Heart left ventricle (tissue), 16 donors: ENCODE measurements around the gene CD48. TPM values are rescaled to one million over a fixed set of nuclear protein-coding genes. Genes with fewer than 3 reads are reported as not detected.

ENCODE experiments used
- ATAC-seq, 4 donors: fragments of 200-7000 bp; cut with Tn5 transposase; one replicate each; pipeline ENCODE4 v1.9.1; 2020 to 2022; ENCODE audit warnings: moderate library complexity in 4 of 4, mild to moderate bottlenecking in 3 of 4, moderate number of reproducible peaks in 1 of 4
- DNase-seq, 5 donors: peaks; one replicate each; pipeline ENCODE4 v3.0.0-alpha.2; 2020
- H3K27ac ChIP-seq, 12 donors: fragments of 200-600 bp; sonication (generic) in 4 of 12; one replicate each; pipeline versions ENCODE4 v1.5.0 to v1.8.0; 2016 to 2022; ENCODE audit warnings: mild to moderate bottlenecking in 2 of 12
- H3K27me3 ChIP-seq, 9 donors: fragments of 200-600 bp; sonication (generic) in 2 of 9; one replicate each; pipeline versions ENCODE4 v1.5.1 to v1.8.0; 2016 to 2022; ENCODE audit warnings: mild to moderate bottlenecking in 3 of 9
- H3K36me3 ChIP-seq, 9 donors: fragments of 200-600 bp; sonication (generic) in 2 of 9; one replicate each; pipeline versions ENCODE4 v1.5.0 to v1.8.0; 2018 to 2022; ENCODE audit warnings: mild to moderate bottlenecking in 2 of 9
- H3K4me1 ChIP-seq, 12 donors: fragments of 200-600 bp; sonication (generic) in 4 of 12; one replicate each; pipeline versions ENCODE4 v1.5.0 to v1.8.0; 2016 to 2022; ENCODE audit warnings: mild to moderate bottlenecking in 3 of 12
- H3K4me3 ChIP-seq, 12 donors: fragments of 200-600 bp; sonication (generic) in 4 of 12; one replicate each; pipeline versions ENCODE4 v1.5.0 to v1.8.0; 2017 to 2022; ENCODE audit warnings: mild to moderate bottlenecking in 9 of 12, moderate library complexity in 4 of 12
- H3K9me3 ChIP-seq, 12 donors: fragments of 200-600 bp; sonication (generic) in 4 of 12; one replicate each; pipeline versions ENCODE4 v1.5.0 to v1.8.0; 2016 to 2022; ENCODE audit warnings: mild to moderate bottlenecking in 1 of 12
- CTCF ChIP-seq, 12 donors: fragments of 200-600 bp; sonication (generic) in 4 of 12; IDR thresholded peaks; one replicate each; pipeline versions ENCODE4 v1.5.0 to v1.8.0; 2018 to 2022; ENCODE audit warnings: antibody characterized with exemption in 12 of 12, mild to moderate bottlenecking in 5 of 12
- POLR2A ChIP-seq, 2 donors: fragments of 450-650 bp; IDR thresholded peaks; one replicate each; pipeline ENCODE4 v1.6.1; 2017; ENCODE audit warnings: antibody characterized with exemption in 2 of 2, mild to moderate bottlenecking in 2 of 2, moderate library complexity in 2 of 2
- WGBS, 4 donors: extraction: QIAGEN DNeasy Blood & Tissue Kit in 2 of 4; methylation state at CpG; one replicate each; pipeline versions ENCODE4 v1.1.5 to v1.1.7; 2013 to 2018; 5-methylcytosine and 5-hydroxymethylcytosine counted together
- intact Hi-C, 10 donors: fragments of 100-400 bp; cut with DNase I; formaldehyde crosslinking; loops; one replicate each; pipeline versions ENCODE4 v1.11.1 to v1.14.2; 2022
- long read RNA-seq, 3 donors: library from polyadenylated mRNA; unstranded; transcript quantifications; one replicate each; pipeline ENCODE4 v2.0.0, GENCODE V29; 2020 to 2021
- polyA plus RNA-seq, 2 donors: library from polyadenylated mRNA; stranded (reverse); fragments of 200-250 nt; gene quantifications; one replicate each; pipeline ENCODE4 v1.2.3, GENCODE V29; 2013
- total RNA-seq, 9 donors: library from RNA; depleted of rRNA in 2 of 9; stranded (reverse); fragments of >200 nt in 2 of 9; fragmentation: NEBNext Ultra II Directional in 3 of 9; extraction: Animal tissue kit (Norgen Biotek cat#: 25700) in 3 of 9; gene quantifications; one replicate each; pipeline versions ENCODE4 v1.1.0 to v1.2.4, GENCODE V29; 2016 to 2023
- donor health status: ischemic (EF 13 %, LVEDD 7.1; RV severe dilation, severe dysfunction).
- donor health status: healthy with polysubstance abuse.
- donor health status: DM: no; HTN: yes; CAD: no.
- donor health status: DM: no; HTN: no; CAD: no.
- donor health status: ischemic (EF 25% LVEDD 6.9; RV normal size, moderate dysfunction).
- donor health status: ischemic (EF 25% LVEDD 5.7; RV mildly dilated, moderate dysfunction).
- donor health status: healthy.
- donor health status: DM: yes; HTN: yes; CAD: no.
- donor health status: ischemic (EF 35%, LVEDD 5.7; RV mildly dilated, moderate dysfunction).
- donor health status: nonischemic (EF 11% LVEDD 7.7; RV severe dilation, severe dysfunction).
- donor health status: DM: yes; HTN: yes; CAD: no.
- donor health status: PGD.
- donor health status: ischemic (EF 29% LVEDD 5.4; RV normal size, mild dysfunction).
- donor health status: nonischemic (EF 23%, LVEDD 6.1; RV moderate dilation, normal function).

CD48 gene
- 10 to 100 TPM in 1 of 9 donors, 1 to 10 TPM in 3, under 1 TPM in 5; 0.49 to 31.6 (median 0.71) TPM for total RNA-seq
- polyA plus RNA-seq: 1 to 10 TPM in 1 of 2 donors, under 1 TPM in 1; 0.53 to 2.4 TPM
- long read RNA-seq, donor 1, partial matches to known transcripts: 0 of 1 reads
- long read RNA-seq, donor 1, other reads (novel, unspliced or antisense): 0 of 1 reads
- long read RNA-seq, donor 2: 0 reads
- long read RNA-seq, donor 3: 0 reads

- H3K27ac ChIP-seq: peak within 1 kb of the TSS in 2 of 12 donors; percentile 30 to 90
- peak in 1 of 4 donors; percentile 41 for ATAC-seq
- H3K9me3 ChIP-seq: no peaks in the 10 kb centered on the region
- 46 to 62% (median 51%) methylated on average over 9 of the region's 9 CpGs for WGBS, 4 donors
- intact Hi-C loops: no loop called here
- peaks cover 0 to 55% (median 0%) of the 10 kb centered on the region in 12 donors for H3K4me1 ChIP-seq
- TF ChIP-seq CTCF (IDR thresholded peaks at IDR 0.05): no peak
- no peak for TF ChIP-seq POLR2A (IDR thresholded peaks at IDR 0.05)
- DNase-seq: no peak
- no peaks in the 10 kb centered on the region for H3K36me3 ChIP-seq
- peak within 1 kb of the TSS in 5 of 12 donors; percentile 15 to 66 (median 35) for H3K4me3 ChIP-seq
- H3K27me3 ChIP-seq: peaks cover 0 to 11% (median 0%) of the 10 kb centered on the region in 9 donors
Measured at GRCh38 chr1:160711602-160712311, at the start of gene CD48. CD48 (minus strand) TSS chr1:160711822; CDS start chr1:160711763, 59 bp downstream.

GRCh38 chr1:160761046-160761445, 49.4 kb upstream of the CD48 start:
- Histone ChIP-seq H3K4me3 (no peak overlapping the region), H3K36me3 (no peaks in the 10 kb centered on the region), H3K27me3 (no peaks in the 10 kb centered on the region), H3K4me1 (no peaks in the 10 kb centered on the region), H3K27ac (no peak overlapping the region), H3K9me3 (no peaks in the 10 kb centered on the region)
- WGBS, 4 donors: 89 to 93% (median 91%) methylated on average over 4 of the region's 4 CpGs
- no peak for TF ChIP-seq CTCF (IDR thresholded peaks at IDR 0.05)
- no peak for TF ChIP-seq POLR2A (IDR thresholded peaks at IDR 0.05)
- intact Hi-C loops: no loop called here
- ATAC-seq: no peak
- no peak for DNase-seq

- no peak overlapping the region for H3K4me3 ChIP-seq
- H3K36me3 ChIP-seq: no peaks in the 10 kb centered on the region
- H3K4me1 ChIP-seq: peaks cover 0 to 4% (median 0%) of the 10 kb centered on the region in 12 donors
- H3K27ac ChIP-seq: no peak overlapping the region
- no peaks in the 10 kb centered on the region for H3K27me3 ChIP-seq
- intact Hi-C loops: no loop called here
- no peak for ATAC-seq
- TF ChIP-seq POLR2A (IDR thresholded peaks at IDR 0.05) (no peak), CTCF (IDR thresholded peaks at IDR 0.05) (no peak)
- DNase-seq: no peak
- no peaks in the 10 kb centered on the region for H3K9me3 ChIP-seq
Measured at GRCh38 chr1:160759740-160760139, 48.1 kb upstream of the CD48 start.

GRCh38 chr1:160758521-160758920, 46.9 kb upstream of the CD48 start:
- intact Hi-C loops: no loop called here
- TF ChIP-seq POLR2A (IDR thresholded peaks at IDR 0.05) (no peak), CTCF (IDR thresholded peaks at IDR 0.05) (no peak)
- DNase-seq: no peak
- Histone ChIP-seq H3K4me1 (peaks cover 0 to 4% (median 0%) of the 10 kb centered on the region in 12 donors), H3K4me3 (no peak overlapping the region), H3K27me3 (no peaks in the 10 kb centered on the region), H3K36me3 (no peaks in the 10 kb centered on the region), H3K27ac (no peak overlapping the region), H3K9me3 (no peaks in the 10 kb centered on the region)
- ATAC-seq: no peak
- 90 to 97% (median 96%) methylated on average over 2 of the region's 2 CpGs for WGBS, 4 donors
